GM12874 (cell line): ENCODE results near the gene POLR3A.

Source experiments
- CTCF ChIP-seq: IDR thresholded peaks from 2 replicates; pipeline ENCODE4 v1.5.1; 2011; ENCODE audit warnings: low read depth, mild to moderate bottlenecking, control low read depth, low read length, moderate library complexity; ENCODE audit not compliant: insufficient read depth

The POLR3A gene

GRCh38 chr10:78035933-78036583 lies 6.7 kb upstream of the POLR3A start:
- TF ChIP-seq CTCF: no peak

GRCh38 chr10:78035437-78035836 lies 6.1 kb upstream of the POLR3A start:
- no peak for TF ChIP-seq CTCF

- no peak for TF ChIP-seq CTCF
Measured at GRCh38 chr10:78035025-78035424, 5.7 kb upstream of the POLR3A start.

GRCh38 chr10:78033637-78034470 lies 4.5 kb upstream of the POLR3A start, which contains the start of gene RPS24:
Gene RPS24, plus strand, starts transcription at chr10:78033863. Its CDS starts 39 bp downstream, at chr10:78033902.
- no peak for TF ChIP-seq CTCF

- TF ChIP-seq CTCF: no peak
Measured at GRCh38 chr10:78033387-78033636, 4.0 kb upstream of the POLR3A start.

GRCh38 chr10:78028438-78029268 lies 662 bp downstream of the POLR3A start:
- TF ChIP-seq CTCF: no peak

- TF ChIP-seq CTCF: no peak
Measured at GRCh38 chr10:78025685-78026364, 3.5 kb downstream of the POLR3A start.
